K562 (cell line): ENCODE results near the gene PXDC1. TPM values are rescaled to one million over a fixed set of nuclear protein-coding genes. Genes with fewer than 3 reads are reported as not detected.

Experiments used
- ATAC-seq: fragments of 200-7000 bp; cut with Tn5 transposase; 3 replicates; pipeline ENCODE4 v1.9.1; 2020; ENCODE audit warnings: moderate library complexity
- BruUV-seq: library from RNA; stranded (reverse); fragments of 400-500 nt; replicated peaks from 2 replicates; lab custom pipeline; 2021; lab: Mats Ljungman, UMichigan
- CTCF ChIA-PET: fragments of 300-600 bp; formaldehyde crosslinking; extraction: SDS; loops from one replicate; lab custom pipeline; 2021; ENCODE audit warnings: low intra/inter-chr PET ratio; lab: Yijun Ruan, JAX
- POLR2A ChIA-PET: fragments of 300-600, 350-650 bp; sonication (Branson Sonifier 250); formaldehyde crosslinking; extraction: SDS; loops from one replicate; lab custom pipeline; 2021; ENCODE audit warnings: antibody characterized with exemption, inconsistent platforms; lab: Yijun Ruan, JAX
- DNase-seq, 4 experiments: peaks; one replicate each; pipeline versions ENCODE4 v3.0.0 to v3.0.0-alpha.2; 2011 to 2018; ENCODE audit warnings: low spot score in 3 of 4, mixed read lengths in 3 of 4; ENCODE audit errors: extremely low read depth in 1 of 4
- FAIRE-seq: peaks from 2 replicates; lab custom pipeline; 2011; peaks lifted over from hg19 to GRCh38; lab: Jason Lieb, UNC
- H2AFZ ChIP-seq: 2 replicates; pipeline ENCODE4 v1.6.0; 2011; ENCODE audit warnings: low read depth, low read length, control low read depth, inconsistent platforms
- H3K27ac ChIP-seq: fragments of 200-600 bp; 3 replicates; pipeline ENCODE4 v1.8.0; 2011; ENCODE audit warnings: low read depth, mild to moderate bottlenecking, control low read depth, inconsistent platforms, low read length, moderate library complexity, mixed read lengths; ENCODE audit errors: extremely low read depth
- H3K27me3 ChIP-seq, 2 experiments: fragments of 300-600 bp in 1 of 2; 2 replicates in 1 of 2; 3 replicates in 1 of 2; pipeline versions ENCODE4 v1.6.0 to v1.8.0; 2011; ENCODE audit warnings: inconsistent platforms in 2 of 2, low read length in 2 of 2, mild to moderate bottlenecking in 1 of 2, mixed read lengths in 1 of 2, moderate library complexity in 1 of 2; ENCODE audit not compliant: control insufficient read depth in 2 of 2, insufficient read depth in 2 of 2
- H3K36me3 ChIP-seq: fragments of 300-600 bp; 3 replicates; pipeline ENCODE4 v1.8.0; 2011; ENCODE audit warnings: mild to moderate bottlenecking, low read length, inconsistent platforms; ENCODE audit not compliant: control insufficient read depth, insufficient read depth
- H3K4me1 ChIP-seq, 2 experiments: fragments of 200-600 bp in 1 of 2; replicated peaks in 1 of 2; 2 replicates in 1 of 2; 3 replicates in 1 of 2; pipeline versions ENCODE4 v1.5.1 to v1.8.0; 2011; ENCODE audit warnings: inconsistent platforms in 2 of 2, low read length in 2 of 2, mild to moderate bottlenecking in 1 of 2, mixed read lengths in 1 of 2, moderate library complexity in 1 of 2; ENCODE audit not compliant: control insufficient read depth in 2 of 2, insufficient read depth in 2 of 2
- H3K4me2 ChIP-seq: 2 replicates; pipeline ENCODE4 v1.6.1; 2011; ENCODE audit warnings: low read length, control low read depth, inconsistent platforms, mixed read lengths; ENCODE audit not compliant: insufficient read depth
- H3K4me3 ChIP-seq: fragments of 200-600 bp; sonication (generic), shearing (Covaris generic); 2 replicates; pipeline ENCODE4 v1.5.1; 2016; ENCODE audit warnings: control low read depth, inconsistent platforms
- H3K79me2 ChIP-seq: fragments of 200-600 bp; 3 replicates; pipeline ENCODE4 v1.8.0; 2011; ENCODE audit warnings: low read length, inconsistent platforms; ENCODE audit not compliant: control insufficient read depth, insufficient read depth
- H3K9ac ChIP-seq, 2 experiments: 2 replicates each; pipeline versions ENCODE4 v1.6.0 to v1.6.1; 2011; ENCODE audit warnings: low read depth in 2 of 2, low read length in 2 of 2, control low read depth in 1 of 2, inconsistent platforms in 1 of 2, mild to moderate bottlenecking in 1 of 2, mixed read lengths in 1 of 2; ENCODE audit not compliant: insufficient read depth in 1 of 2
- H3K9me1 ChIP-seq: one replicate; pipeline ENCODE4 v1.6.0; 2011; ENCODE audit warnings: inconsistent platforms, mild to moderate bottlenecking, low read length, moderate library complexity; ENCODE audit not compliant: control insufficient read depth, insufficient read depth
- H3K9me3 ChIP-seq: replicated peaks from 2 replicates; pipeline ENCODE4 v1.5.1; 2011; ENCODE audit warnings: low read depth, low read length, inconsistent platforms; ENCODE audit not compliant: control insufficient read depth, insufficient read depth
- H4K20me1 ChIP-seq: replicated peaks from 2 replicates; pipeline ENCODE4 v1.6.1; 2011; ENCODE audit warnings: low read length, inconsistent platforms, mixed read lengths; ENCODE audit not compliant: control insufficient read depth, insufficient read depth
- CBX2 ChIP-seq: fragments of 200-600 bp; sonication (generic); IDR thresholded peaks from one replicate; pipeline ENCODE4 v1.6.1; 2012; ENCODE audit warnings: mild to moderate bottlenecking, low read length, inconsistent platforms; ENCODE audit not compliant: insufficient read depth, poor library complexity, severe bottlenecking
- E2F8 ChIP-seq: fragments of 450-650 bp; IDR thresholded peaks from 2 replicates; pipeline ENCODE4 v1.7.1; 2018; ENCODE audit warnings: mild to moderate bottlenecking, low read depth; ENCODE audit not compliant: partially characterized antibody
- ETV6 ChIP-seq, 3 experiments: fragments of 150-350 bp in 1 of 3; sonication (generic) in 1 of 3; formaldehyde crosslinking in 1 of 3; IDR thresholded peaks; 2 replicates each; pipeline versions ENCODE4 v1.6.1 to v1.8.0; 2014 to 2022; ENCODE audit warnings: borderline replicate concordance in 2 of 3, low read depth in 2 of 3, antibody characterized with exemption in 1 of 3, low read length in 1 of 3, mild to moderate bottlenecking in 1 of 3, missing genetic modification reagents in 1 of 3
- GTF2E2 ChIP-seq: fragments of 200-800 bp; sonication (Bioruptor generic); IDR thresholded peaks from 2 replicates; pipeline ENCODE4 v1.6.1; 2016; ENCODE audit warnings: missing genetic modification characterization, missing compliant biosample characterization
- HEY1 ChIP-seq: fragments of 250-450 bp; sonication (Bioruptor Pico); IDR thresholded peaks from 2 replicates; pipeline ENCODE4 v1.5.0; 2020; ENCODE audit warnings: mild to moderate bottlenecking, moderate library complexity, borderline replicate concordance
- HINFP ChIP-seq: fragments of 450-650 bp; conservative IDR thresholded peaks from 2 replicates; pipeline ENCODE4 v1.6.1; 2016; ENCODE audit warnings: missing genetic modification characterization, low read depth, mild to moderate bottlenecking, control low read depth, missing compliant biosample characterization
- HSF4 ChIP-seq: fragments of 250-450 bp; sonication (Bioruptor Pico); IDR thresholded peaks from 2 replicates; pipeline ENCODE4 v2.1.2; 2022; ENCODE audit warnings: mild to moderate bottlenecking, moderate library complexity, borderline replicate concordance
- PYGO2 ChIP-seq: fragments of 450-650 bp; IDR thresholded peaks from 2 replicates; pipeline ENCODE4 v1.6.1; 2016; ENCODE audit warnings: mild to moderate bottlenecking, missing genetic modification characterization, moderate library complexity, missing compliant biosample characterization
- RBM17 ChIP-seq: fragments of 200-400 bp; formaldehyde crosslinking; IDR thresholded peaks from 2 replicates; pipeline ENCODE4 v1.6.1; 2017; ENCODE audit warnings: low read depth, mild to moderate bottlenecking, low read length, borderline replicate concordance
- SP2 ChIP-seq: IDR thresholded peaks from 2 replicates; pipeline ENCODE4 v1.6.1; 2011; ENCODE audit warnings: mild to moderate bottlenecking, low read depth, low read length, moderate library complexity; ENCODE audit not compliant: poor library complexity, severe bottlenecking; ENCODE audit errors: extremely low read depth
- U2AF1 ChIP-seq: fragments of 200-400 bp; formaldehyde crosslinking; optimal IDR thresholded peaks from 2 replicates; pipeline ENCODE3; 2017; ENCODE audit warnings: mild to moderate bottlenecking, low read depth, low read length, moderate library complexity
- XRCC4 ChIP-seq: IDR thresholded peaks from one replicate; pipeline ENCODE4 v1.6.1; 2011; ENCODE audit not compliant: insufficient read depth, insufficient read length; ENCODE audit errors: extremely low read depth
- WGBS: fragments of 100-300 bp; shearing (Covaris generic); methylation state at CpG from one replicate; pipeline ENCODE4 v1.1.6; 2016; ENCODE audit warnings: low coverage, mixed read lengths; ENCODE audit not compliant: insufficient coverage; ENCODE audit errors: missing lambda C conversion rate; 5-methylcytosine and 5-hydroxymethylcytosine counted together
- in situ Hi-C: fragments of 300-500 bp; cut with MboI; formaldehyde crosslinking; loops from 4 replicates; pipeline ENCODE4 v1.15.0; 2018; ENCODE audit warnings: inconsistent platforms, mixed read lengths
- intact Hi-C: fragments of 100-400 bp; cut with micrococcal nuclease; formaldehyde crosslinking; loops from 2 replicates; pipeline ENCODE4 v1.14.2; 2022
- polyA plus RNA-seq, 8 experiments: library from polyadenylated mRNA; depleted of rRNA in 4 of 8; stranded (reverse) in 5 of 8; unstranded in 3 of 8; fragments of >200 nt; fragmentation: Nextera tagmentation in 2 of 8; fragmentation: Illumina TruSeq in 1 of 8; extraction: Ambion mirVana in 2 of 8; extraction: Trizol in 1 of 8; gene quantifications; 2 replicates each; pipeline versions ENCODE4 v1.2.1 to v1.2.3, GENCODE V29; 2011 to 2014; ENCODE audit warnings: inconsistent platforms in 1 of 8, missing spikeins in 1 of 8
- total RNA-seq, 7 experiments: library from RNA; depleted of rRNA in 6 of 7; stranded (reverse); fragments of >200 nt in 6 of 7; fragmentation: Illumina TruSeq in 2 of 7; extraction: Trizol in 2 of 7; gene quantifications; 2 replicates each; pipeline versions ENCODE4 v1.2.1 to v1.2.3, GENCODE V29; 2011 to 2021; ENCODE audit warnings: low replicate concordance in 1 of 7

Gene PXDC1
- total and polyA plus RNA-seq, 9 of the 15 experiments (the other 6 are each of a cell fraction or from before 2014, with no cell fraction given): 0.09 to 0.33 (median 0.16) TPM; not detected in 5

GRCh38 chr6:3789896-3790558 is 38.5 kb upstream of the PXDC1 start:
- H3K9me1 ChIP-seq: no peaks in the 10 kb centered on the region
- no peaks in the 10 kb centered on the region for H4K20me1 ChIP-seq
- no peaks in the 10 kb centered on the region for H3K4me1 ChIP-seq
- H3K9ac ChIP-seq: no peak overlapping the region
- BruUV-seq: no TSS peak
- ChIA-PET POLR2A (interaction anchor here (0.7 to 1.7 kb wide), 3 partner anchors 14 to 196 kb away, joined by 3 to 7 read pairs (median 3); no protein-coding TSS in a partner anchor), CTCF (no interaction called here)
- H3K79me2 ChIP-seq: no peaks in the 10 kb centered on the region
- H2AFZ ChIP-seq: no peak overlapping the region
- in situ Hi-C loops: no loop called here
- H3K9me3 ChIP-seq: no peaks in the 10 kb centered on the region
- no peaks in the 10 kb centered on the region for H3K36me3 ChIP-seq
- H3K27ac ChIP-seq: no peak overlapping the region
- no peak overlapping the region for H3K4me3 ChIP-seq
- H3K4me2 ChIP-seq: no peak overlapping the region
- TF ChIP-seq RBM17: no peak
- no peak for TF ChIP-seq PYGO2
- no peak for TF ChIP-seq GTF2E2 (tag)
- no peak for TF ChIP-seq HSF4 (CRISPR knock-in tag)
- no peak for TF ChIP-seq E2F8
- TF ChIP-seq CBX2: no peak
- TF ChIP-seq HINFP (tag): no peak
- TF ChIP-seq U2AF1: no peak
- no peak for TF ChIP-seq ETV6 (IDR thresholded peaks at IDR 0.05; ENCODE audit: borderline replicate concordance in 1 of 2, low read depth in 2 of 2, low read length in 1 of 2)
- TF ChIP-seq ETV6 (CRISPR knock-in tag; IDR thresholded peaks at IDR 0.05; ENCODE audit: borderline replicate concordance): no peak
- TF ChIP-seq HEY1 (CRISPR knock-in tag): no peak
- no peak for TF ChIP-seq SP2
- TF ChIP-seq XRCC4: no peak
- FAIRE-seq (no peak), DNase-seq (no peak), ATAC-seq (no peak)
- intact Hi-C loops: no loop called here
- H3K27me3 ChIP-seq: peaks cover 25 to 51% of the 10 kb centered on the region in 2 experiments
- 8% methylated on average over 12 of the region's 12 CpGs for WGBS
